Neural progenitor cell (in vitro differentiated cells): Measurements from ENCODE around the gene NAV1. TPM values are rescaled to one million over a fixed set of nuclear protein-coding genes. Genes with fewer than 3 reads are reported as not detected.

Source experiments
- DNase-seq: peaks from one replicate; pipeline ENCODE4 v3.0.0-alpha.2; 2016; ENCODE audit warnings: low spot score
- H2AFZ ChIP-seq: fragments of 200-600 bp; sonication (generic); replicated peaks from 2 replicates; pipeline ENCODE4 v1.6.1; 2016; ENCODE audit warnings: antibody characterized with exemption
- H3F3A ChIP-seq: fragments of 200-600 bp; sonication (generic); 2 replicates; pipeline ENCODE4 v1.6.1; 2016; ENCODE audit warnings: antibody characterized with exemption, low read depth
- H3K27ac ChIP-seq: fragments of 200-600 bp; sonication (generic); 2 replicates; pipeline ENCODE4 v1.5.1; 2016; ENCODE audit warnings: mild to moderate bottlenecking
- H3K27me3 ChIP-seq: fragments of 200-600 bp; sonication (generic); 2 replicates; pipeline ENCODE4 v1.6.1; 2016; ENCODE audit warnings: mild to moderate bottlenecking, moderate library complexity
- H3K36me3 ChIP-seq: fragments of 200-600 bp; sonication (generic); 2 replicates; pipeline ENCODE4 v1.5.1; 2016
- H3K4me1 ChIP-seq: fragments of 200-600 bp; sonication (generic); 2 replicates; pipeline ENCODE4 v1.6.1; 2016; ENCODE audit warnings: mixed run types
- H3K4me2 ChIP-seq: fragments of 200-600 bp; sonication (generic); 2 replicates; pipeline ENCODE4 v1.6.1; 2016
- H3K4me3 ChIP-seq: fragments of 200-600 bp; sonication (generic); 2 replicates; pipeline ENCODE4 v1.5.1; 2016
- H3K79me2 ChIP-seq: fragments of 200-600 bp; sonication (generic); 2 replicates; pipeline ENCODE4 v1.6.1; 2016; ENCODE audit warnings: low read depth
- H3K9ac ChIP-seq: fragments of 200-600 bp; sonication (generic); 2 replicates; pipeline ENCODE4 v1.6.1; 2016
- H3K9me3 ChIP-seq: fragments of 200-600 bp; sonication (generic); 2 replicates; pipeline ENCODE4 v1.5.1; 2016; ENCODE audit warnings: low read depth
- H4K20me1 ChIP-seq: fragments of 200-600 bp; sonication (generic); 2 replicates; pipeline ENCODE4 v1.6.1; 2016; ENCODE audit warnings: low read depth
- H3K27ac Mint-ChIP-seq: 3 replicates; pipeline ENCODE4 v1.8.0; 2021; ENCODE audit warnings: mixed read lengths
- H3K27me3 Mint-ChIP-seq: 2 replicates; pipeline ENCODE4 v1.8.0; 2022; ENCODE audit warnings: low read depth, mild to moderate bottlenecking, inconsistent platforms, moderate library complexity, mixed read lengths; ENCODE audit not compliant: insufficient read depth
- H3K36me3 Mint-ChIP-seq: 3 replicates; pipeline ENCODE4 v1.8.0; 2021; ENCODE audit warnings: mixed read lengths
- H3K4me1 Mint-ChIP-seq: 3 replicates; pipeline ENCODE4 v1.8.0; 2021; ENCODE audit warnings: mixed read lengths
- H3K4me3 Mint-ChIP-seq: 3 replicates; pipeline ENCODE4 v1.8.0; 2021; ENCODE audit warnings: mild to moderate bottlenecking, moderate library complexity, mixed read lengths
- H3K9me3 Mint-ChIP-seq: 3 replicates; pipeline ENCODE4 v1.8.0; 2020; ENCODE audit warnings: mixed read lengths
- EZH2 ChIP-seq: fragments of 200-600 bp; sonication (generic); IDR thresholded peaks from 2 replicates; pipeline ENCODE4 v1.6.1; 2017; ENCODE audit warnings: antibody characterized with exemption, mild to moderate bottlenecking, moderate library complexity
- EZH2phosphoT487 ChIP-seq: fragments of 200-600 bp; sonication (generic); IDR thresholded peaks from 2 replicates; pipeline ENCODE4 v1.6.1; 2017; ENCODE audit warnings: antibody characterized with exemption
- total RNA-seq: library from RNA; depleted of rRNA; stranded (reverse); fragments of >200 nt; gene quantifications from 2 replicates; pipeline ENCODE4 v1.2.3, GENCODE V29; 2015; ENCODE audit warnings: low replicate concordance
- TF ChIP-seq, protein P1 (sequence below): fragments of 200-600 bp; sonication (generic); IDR thresholded peaks from 2 replicates; pipeline ENCODE4 v1.5.1; 2017; ENCODE audit warnings: antibody characterized with exemption, mild to moderate bottlenecking

Gene NAV1
- total RNA-seq, 1 donor from 2014 or later = 60.7 TPM

DNA sequence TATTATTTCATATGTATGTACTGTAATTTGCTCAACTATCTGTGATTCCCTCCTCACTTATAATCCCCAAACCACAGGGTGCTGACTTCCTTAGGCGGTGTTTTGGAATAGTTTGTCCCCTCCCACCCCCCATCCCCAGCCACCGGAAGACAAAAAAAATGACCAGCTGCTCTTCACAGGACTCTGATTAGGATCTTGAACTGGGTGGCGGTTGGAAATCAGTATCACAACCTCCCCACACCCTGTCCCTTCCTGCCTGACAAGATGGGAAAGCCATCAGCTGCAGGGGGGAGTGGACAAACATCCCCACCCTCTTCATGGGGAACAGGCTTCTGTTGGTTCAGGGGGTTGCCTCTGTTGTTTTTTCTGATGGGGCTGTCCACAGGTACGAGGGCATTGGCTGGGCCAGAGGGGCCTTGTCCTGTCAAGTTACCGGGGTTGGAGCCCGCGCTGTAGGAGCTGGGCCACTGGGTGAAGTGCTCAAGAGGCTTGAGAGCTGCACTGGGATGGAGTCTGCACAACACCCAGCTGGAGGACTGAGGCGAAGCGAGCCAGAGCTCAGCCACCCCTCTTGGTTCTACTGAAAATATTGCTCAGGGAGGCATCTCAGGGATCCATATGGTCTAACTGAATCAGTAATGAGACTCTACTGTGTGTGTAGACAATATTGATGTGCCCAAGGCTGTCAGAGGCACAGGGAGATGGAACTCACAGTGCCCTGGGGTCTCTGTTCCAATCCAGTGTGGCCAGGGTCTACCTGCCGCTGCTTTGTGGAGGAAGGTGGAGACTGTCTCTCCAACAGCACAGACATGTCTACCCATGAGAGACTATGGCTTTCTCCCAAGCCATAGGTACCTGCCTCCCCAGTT is 28.2 kb downstream of the NAV1 start:
- peak overlapping the region; percentile 53 for H3K27ac Mint-ChIP-seq
- Histone ChIP-seq H3K9me3 (no peaks in the 10 kb centered on the region), H2AFZ (no peak overlapping the region), H3K27me3 (no peaks in the 10 kb centered on the region), H3K4me3 (no peak overlapping the region), H3F3A (no peaks in the 10 kb centered on the region), H3K9ac (no peak overlapping the region), H3K27ac (no peak overlapping the region), H3K79me2 (no peaks in the 10 kb centered on the region), H3K36me3 (no peaks in the 10 kb centered on the region), H4K20me1 (no peaks in the 10 kb centered on the region), H3K4me1 (peaks cover 12% of the 10 kb centered on the region), H3K4me2 (no peak overlapping the region)
- H3K27me3 Mint-ChIP-seq = peaks cover 3% of the 10 kb centered on the region
- no peak for DNase-seq
- H3K4me1 Mint-ChIP-seq = peaks cover 23% of the 10 kb centered on the region
- no peak overlapping the region for H3K4me3 Mint-ChIP-seq
- no peaks in the 10 kb centered on the region for H3K9me3 Mint-ChIP-seq
- H3K36me3 Mint-ChIP-seq = no peaks in the 10 kb centered on the region
- TF ChIP-seq EZH2 (no peak), EZH2phosphoT487 (no peak)
- TF ChIP-seq, protein P1, sequence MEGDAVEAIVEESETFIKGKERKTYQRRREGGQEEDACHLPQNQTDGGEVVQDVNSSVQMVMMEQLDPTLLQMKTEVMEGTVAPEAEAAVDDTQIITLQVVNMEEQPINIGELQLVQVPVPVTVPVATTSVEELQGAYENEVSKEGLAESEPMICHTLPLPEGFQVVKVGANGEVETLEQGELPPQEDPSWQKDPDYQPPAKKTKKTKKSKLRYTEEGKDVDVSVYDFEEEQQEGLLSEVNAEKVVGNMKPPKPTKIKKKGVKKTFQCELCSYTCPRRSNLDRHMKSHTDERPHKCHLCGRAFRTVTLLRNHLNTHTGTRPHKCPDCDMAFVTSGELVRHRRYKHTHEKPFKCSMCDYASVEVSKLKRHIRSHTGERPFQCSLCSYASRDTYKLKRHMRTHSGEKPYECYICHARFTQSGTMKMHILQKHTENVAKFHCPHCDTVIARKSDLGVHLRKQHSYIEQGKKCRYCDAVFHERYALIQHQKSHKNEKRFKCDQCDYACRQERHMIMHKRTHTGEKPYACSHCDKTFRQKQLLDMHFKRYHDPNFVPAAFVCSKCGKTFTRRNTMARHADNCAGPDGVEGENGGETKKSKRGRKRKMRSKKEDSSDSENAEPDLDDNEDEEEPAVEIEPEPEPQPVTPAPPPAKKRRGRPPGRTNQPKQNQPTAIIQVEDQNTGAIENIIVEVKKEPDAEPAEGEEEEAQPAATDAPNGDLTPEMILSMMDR = no peak

DNA sequence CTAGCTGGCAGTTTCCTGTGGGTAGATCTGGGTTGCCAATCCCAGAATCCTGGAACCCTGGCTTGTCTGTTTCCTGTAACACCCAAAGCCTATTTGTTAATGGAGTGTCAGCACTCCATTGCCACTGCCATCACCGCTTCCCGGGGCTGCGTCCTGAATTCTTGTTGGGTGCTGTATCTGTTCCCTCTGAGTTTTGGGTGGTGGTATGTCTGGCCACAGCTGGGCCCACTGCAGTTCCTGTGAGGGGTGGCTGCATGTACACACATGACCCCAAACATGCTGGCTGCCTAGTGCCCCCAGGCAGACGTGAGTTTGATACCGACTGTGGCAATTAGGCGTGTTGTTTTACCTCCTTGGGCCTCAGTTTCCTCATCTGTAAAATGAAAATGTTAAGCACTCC is 29.3 kb downstream of the NAV1 start:
- H3K4me2 ChIP-seq = no peak overlapping the region
- H3K9me3 ChIP-seq = no peaks in the 10 kb centered on the region
- no peaks in the 10 kb centered on the region for H3K27me3 ChIP-seq
- H3K79me2 ChIP-seq = no peaks in the 10 kb centered on the region
- H3F3A ChIP-seq = no peaks in the 10 kb centered on the region
- Mint-ChIP-seq H3K27ac (no peak overlapping the region), H3K4me1 (peaks cover 21% of the 10 kb centered on the region), H3K27me3 (peaks cover 3% of the 10 kb centered on the region), H3K4me3 (no peak overlapping the region), H3K9me3 (no peaks in the 10 kb centered on the region), H3K36me3 (no peaks in the 10 kb centered on the region)
- H3K4me1 ChIP-seq = peaks cover 12% of the 10 kb centered on the region
- no peak overlapping the region for H3K27ac ChIP-seq
- H4K20me1 ChIP-seq = no peaks in the 10 kb centered on the region
- no peak for DNase-seq
- H3K9ac ChIP-seq = no peak overlapping the region
- no peak overlapping the region for H2AFZ ChIP-seq
- no peak for TF ChIP-seq EZH2
- TF ChIP-seq EZH2phosphoT487 = no peak
- TF ChIP-seq, protein P1 = no peak
- H3K4me3 ChIP-seq = no peak overlapping the region
- H3K36me3 ChIP-seq = no peaks in the 10 kb centered on the region

DNA sequence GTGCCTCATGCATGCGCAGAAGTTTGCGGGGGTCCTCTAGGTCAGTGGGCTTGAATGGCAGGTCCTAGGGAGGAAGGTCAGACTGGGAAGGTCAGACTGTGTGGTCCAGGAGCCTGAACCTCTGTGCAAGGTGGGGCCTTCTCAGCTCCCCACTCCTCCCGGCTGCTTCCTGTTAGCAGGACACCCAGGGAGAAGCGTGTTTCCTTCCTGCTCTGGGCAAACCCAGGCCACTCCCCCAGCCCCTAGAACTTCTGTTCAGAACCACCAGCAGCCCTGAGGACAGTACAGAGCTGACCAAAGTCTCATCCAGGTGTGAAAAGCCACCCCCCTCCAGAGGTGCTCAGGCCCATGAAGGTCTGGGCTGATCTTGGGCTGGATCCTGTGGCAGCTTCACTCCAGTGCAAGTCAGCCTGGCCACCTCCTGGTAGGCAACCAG is 29.9 kb downstream of the NAV1 start:
- Histone ChIP-seq H3K9me3 (no peaks in the 10 kb centered on the region), H2AFZ (no peak overlapping the region), H3K9ac (no peak overlapping the region), H3K27me3 (no peaks in the 10 kb centered on the region), H3K36me3 (no peaks in the 10 kb centered on the region), H4K20me1 (no peaks in the 10 kb centered on the region), H3K4me3 (no peak overlapping the region), H3F3A (no peaks in the 10 kb centered on the region), H3K4me2 (no peak overlapping the region), H3K79me2 (no peaks in the 10 kb centered on the region), H3K4me1 (peaks cover 12% of the 10 kb centered on the region), H3K27ac (no peak overlapping the region)
- Mint-ChIP-seq H3K4me1 (peaks cover 22% of the 10 kb centered on the region), H3K27me3 (peaks cover under 1% of the 10 kb centered on the region), H3K4me3 (no peak overlapping the region), H3K27ac (no peak overlapping the region), H3K9me3 (no peaks in the 10 kb centered on the region), H3K36me3 (no peaks in the 10 kb centered on the region)
- DNase-seq = no peak
- TF ChIP-seq EZH2 = no peak
- TF ChIP-seq, protein P1 = no peak
- TF ChIP-seq EZH2phosphoT487 = no peak
